ENCODE measurements around the gene CEMIP. TPM values are rescaled to one million over a fixed set of nuclear protein-coding genes. Genes with fewer than 3 reads are reported as not detected.

CEMIP gene
- total and polyA plus RNA-seq, 12 donors = 0.01 to 1.9 (median 0.23) TPM; not detected in 1

- 99% methylated on average over 4 of the region's 4 CpGs for WGBS, 2 donors
- no peak for DNase-seq
- no peak overlapping the region for H3K27ac ChIP-seq
- no peak for TF ChIP-seq CTCF (IDR thresholded peaks at IDR 0.05)
- H3K9me3 ChIP-seq = no peaks in the 10 kb centered on the region
- intact Hi-C loops (cut with DNase I) = no loop called here
- H3K36me3 ChIP-seq = peaks cover 0 to 4% (median 0%) of the 10 kb centered on the region in 9 donors
- no peak overlapping the region for H3K4me3 ChIP-seq
- H3K27me3 ChIP-seq = no peaks in the 10 kb centered on the region
- ATAC-seq = no peak
- peaks cover 0 to 18% (median 12%) of the 10 kb centered on the region in 9 donors for H3K4me1 ChIP-seq
These were observed 150.1 kb downstream of the CEMIP start for GRCh38 chr15:80929225-80929624.

DNA sequence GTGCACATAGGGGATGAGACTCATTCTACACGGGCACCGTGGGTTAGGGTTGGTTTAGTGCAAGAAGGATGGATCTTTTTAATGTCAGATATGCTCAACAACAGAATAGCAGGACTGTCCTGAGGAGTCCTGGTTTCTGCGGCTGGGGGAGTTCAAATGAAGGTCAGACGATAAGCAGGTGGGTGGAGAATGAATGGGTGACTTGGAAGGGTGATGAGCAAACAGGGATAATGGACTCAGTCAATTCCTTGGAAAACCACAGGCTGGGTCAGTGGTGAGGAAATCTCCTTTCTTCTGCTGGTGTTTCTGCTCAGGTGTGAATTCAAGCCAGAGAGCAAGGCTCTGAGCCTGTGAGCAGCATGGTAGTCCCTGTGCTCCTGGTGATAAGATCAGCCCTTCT, 150.5 kb downstream of the CEMIP start:
- intact Hi-C loops (cut with DNase I) = no loop called here

DNA sequence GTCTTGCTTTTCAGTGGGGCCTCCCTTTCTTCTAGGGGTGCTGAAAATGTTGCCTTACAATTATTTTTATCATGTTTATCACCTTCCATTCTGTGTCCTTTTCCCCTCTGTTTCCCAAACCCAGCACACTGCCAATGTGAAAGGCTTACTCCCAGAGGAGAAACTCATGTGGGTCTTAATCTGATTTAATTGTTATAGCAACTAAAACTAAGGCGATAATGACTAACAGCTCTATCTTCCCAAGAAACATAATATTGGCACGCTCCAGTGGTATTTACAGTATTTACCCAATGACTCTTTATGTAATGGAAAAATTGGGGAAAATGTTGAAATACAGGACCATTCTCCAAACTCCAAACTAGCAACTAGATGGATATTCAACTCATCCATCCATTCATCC, 152.0 kb downstream of the CEMIP start:
- no peaks in the 10 kb centered on the region for H3K27me3 ChIP-seq
- DNase-seq (no peak), ATAC-seq (no peak)
- intact Hi-C loops (cut with DNase I) = no loop called here
- WGBS, 2 donors = 87 to 91% methylated on average over 2 of the region's 2 CpGs
- H3K4me3 ChIP-seq = no peak overlapping the region
- peaks cover 0 to 3% (median 0%) of the 10 kb centered on the region in 9 donors for H3K36me3 ChIP-seq
- no peaks in the 10 kb centered on the region for H3K9me3 ChIP-seq
- peaks cover 0 to 31% (median 16%) of the 10 kb centered on the region in 9 donors for H3K4me1 ChIP-seq
- H3K27ac ChIP-seq = no peak overlapping the region
- TF ChIP-seq CTCF (IDR thresholded peaks at IDR 0.05) = no peak

More for the DNA sequence above, 150.5 kb downstream of the CEMIP start:
- H3K4me1 ChIP-seq = peaks cover 0 to 22% (median 14%) of the 10 kb centered on the region in 9 donors
- no peak overlapping the region for H3K27ac ChIP-seq
- no peaks in the 10 kb centered on the region for H3K9me3 ChIP-seq
- DNase-seq (no peak), ATAC-seq (no peak)
- no peak overlapping the region for H3K4me3 ChIP-seq
- TF ChIP-seq CTCF (IDR thresholded peaks at IDR 0.05) = no peak
- no peaks in the 10 kb centered on the region for H3K27me3 ChIP-seq
- 72 to 84% methylated on average over 4 of the region's 4 CpGs for WGBS, 2 donors
- peaks cover 0 to 4% (median 0%) of the 10 kb centered on the region in 9 donors for H3K36me3 ChIP-seq

DNA sequence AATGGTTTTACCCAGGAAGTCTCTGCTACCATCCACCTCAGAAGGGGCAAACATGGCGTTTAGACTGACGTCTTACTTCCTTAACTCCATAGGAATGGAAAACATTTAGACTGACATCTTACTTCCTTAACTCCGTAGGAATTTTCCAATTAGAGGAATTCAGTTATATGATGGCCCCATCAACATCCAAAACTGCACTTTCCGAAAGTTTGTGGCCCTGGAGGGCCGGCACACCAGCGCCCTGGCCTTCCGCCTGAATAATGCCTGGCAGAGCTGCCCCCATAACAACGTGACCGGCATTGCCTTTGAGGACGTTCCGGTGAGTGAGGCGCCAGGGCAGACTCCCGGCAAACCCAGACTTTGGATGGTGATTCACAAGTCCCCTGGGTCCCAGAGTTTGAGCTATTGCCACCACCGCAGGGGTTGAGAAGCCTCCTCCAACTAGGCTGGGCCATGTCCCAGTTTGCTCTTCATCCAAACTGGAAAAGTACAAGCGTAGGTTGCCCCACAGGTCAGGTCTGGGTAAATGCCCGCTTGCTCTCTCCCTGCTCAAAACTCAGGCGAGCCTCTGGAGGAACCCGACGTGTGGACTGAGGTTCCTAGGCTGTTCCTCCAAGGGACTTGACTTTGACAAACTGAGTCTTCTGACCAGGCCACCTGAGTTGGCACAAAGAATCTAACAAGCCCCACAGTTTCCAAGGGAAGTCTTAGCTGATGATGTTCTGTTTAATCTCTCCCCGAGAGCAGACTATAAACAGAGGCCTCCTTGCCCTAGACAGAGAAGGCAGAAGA, 152.7 kb downstream of the CEMIP start:
- ATAC-seq (peak in 2 of 8 donors; percentile 5 to 35), DNase-seq (peak in 1 of 2 donors; percentile 13)
- Histone ChIP-seq H3K27ac (peak overlapping the region in 4 of 10 donors; percentile 31 to 50 (median 40)), H3K4me3 (no peak overlapping the region), H3K27me3 (no peaks in the 10 kb centered on the region), H3K36me3 (peaks cover 0 to 6% (median 0%) of the 10 kb centered on the region in 9 donors), H3K4me1 (peaks cover 0 to 31% (median 16%) of the 10 kb centered on the region in 9 donors), H3K9me3 (no peaks in the 10 kb centered on the region)
- TF ChIP-seq CTCF (IDR thresholded peaks at IDR 0.05) = no peak
- 92 to 94% methylated on average over 20 of the region's 20 CpGs for WGBS, 2 donors
- intact Hi-C loops (cut with DNase I) = no loop called here

All from heart right ventricle (tissue), 16 donors.